ENCODE data around the gene CITED1.

- no peak for TF ChIP-seq YY1 (IDR thresholded peaks at IDR 0.05; ENCODE audit: insufficient read depth, insufficient read length)
- no peak for TF ChIP-seq ZNF274 (IDR thresholded peaks at IDR 0.05; ENCODE audit: low read depth, low read length)
- TF ChIP-seq SUZ12 (IDR thresholded peaks at IDR 0.05; ENCODE audit: extremely low read depth, insufficient read depth, insufficient read length) = no peak
Observed at GRCh38 chrX:72294497-72294896, 11.2 kb downstream of the CITED1 start.
